ENCODE measurements around the gene HNRNPA2B1. TPM values are rescaled to one million over a fixed set of nuclear protein-coding genes. Genes with fewer than 3 reads are reported as not detected.

The HNRNPA2B1 gene
- total and polyA plus RNA-seq, 2 of the 8 experiments (the other 6 are each of a cell fraction or from before 2014, with no cell fraction given): 276 to 1,255 TPM

GRCh38 chr7:26250239-26250638 is 49.7 kb upstream of the HNRNPA2B1 start:
- 94% methylated on average over 12 of the region's 12 CpGs; no CpG with 5 or more reads in 1 of the 2 experiments for WGBS, 2 experiments (ENCODE audit: extremely low coverage in 1 of 2, insufficient coverage in 1 of 2, insufficient read length in 1 of 2, insufficient replicate concordance in 2 of 2, low coverage in 1 of 2, low lambda C conversion rate in 2 of 2, missing lambda C conversion rate in 1 of 2)
- POLR2A ChIA-PET (ENCODE audit: partially characterized antibody): interaction anchor here (1.4 kb wide), 1 partner anchor 55 kb away, joined by 3 read pairs; no protein-coding TSS in a partner anchor
- Histone ChIP-seq H3K9ac (replicated peaks in 1 of 4; ENCODE audit: extremely low read depth in 1 of 4, low read depth in 3 of 4, low read length in 3 of 4) (no peak overlapping the region), H2BK12ac (ENCODE audit: low read depth, low read length) (no peak overlapping the region), H3K4ac (replicated peaks; ENCODE audit: insufficient read length, low read depth, low read length) (no peak overlapping the region), H3K79me2 (ENCODE audit: control insufficient read depth in 1 of 2, insufficient read depth in 2 of 2, low read length in 2 of 2) (no peaks in the 10 kb centered on the region), H3K9me3 (ENCODE audit: insufficient read depth in 2 of 2, low read depth in 1 of 2, low read length in 1 of 2) (no peaks in the 10 kb centered on the region), H3K18ac (ENCODE audit: extremely low read depth, low read length) (no peak overlapping the region; the same call in 1 of the 2 replicates), H2AK5ac (ENCODE audit: low read depth, low read length) (no peak overlapping the region), H3K4me3 (ENCODE audit: extremely low read depth in 1 of 4, insufficient read depth in 2 of 4, low read depth in 3 of 4, low read length in 4 of 4) (no peak overlapping the region), H4K8ac (ENCODE audit: extremely low read depth, insufficient read depth, low read length) (no peak overlapping the region), H2BK120ac (replicated peaks; ENCODE audit: low read depth, low read length) (no peak overlapping the region), H4K5ac (ENCODE audit: insufficient read length, low read depth, low read length) (no peak overlapping the region), H3K4me1 (replicated peaks in 1 of 4; ENCODE audit: control insufficient read depth in 3 of 4, insufficient read depth in 4 of 4, low read length in 3 of 4) (no peaks in the 10 kb centered on the region), H3K56ac (replicated peaks; ENCODE audit: insufficient read length, low read depth, low read length) (no peak overlapping the region), H3K23ac (ENCODE audit: insufficient read length) (no peak overlapping the region), H2BK20ac (ENCODE audit: low read length) (no peak overlapping the region), H3K4me2 (ENCODE audit: insufficient read depth in 1 of 2, low read depth in 2 of 2, low read length in 2 of 2) (no peak overlapping the region), H3K79me1 (ENCODE audit: low read depth, low read length) (no peaks in the 10 kb centered on the region), H3K14ac (ENCODE audit: insufficient read length) (no peak overlapping the region), H2BK5ac (ENCODE audit: low read depth, low read length) (no peak overlapping the region), H3K23me2 (ENCODE audit: low read depth, low read length) (no peaks in the 10 kb centered on the region), H4K20me1 (replicated peaks in 1 of 2; ENCODE audit: control insufficient read depth in 1 of 2, insufficient read depth in 2 of 2, low read length in 2 of 2) (no peaks in the 10 kb centered on the region), H2AFZ (ENCODE audit: low read length) (peak overlapping the region; percentile 88), H2BK15ac (ENCODE audit: low read length) (no peak overlapping the region), H3K27me3 (replicated peaks in 1 of 4; ENCODE audit: control insufficient read depth in 3 of 4, extremely low read depth in 1 of 4, insufficient read depth in 3 of 4, low read length in 3 of 4) (no peaks in the 10 kb centered on the region), H3K27ac (ENCODE audit: low read depth, low read length) (no peak overlapping the region), H4K91ac (replicated peaks; ENCODE audit: insufficient read length, low read length) (no peak overlapping the region), H3K36me3 (ENCODE audit: control insufficient read depth in 2 of 4, insufficient read depth in 4 of 4, low read length in 3 of 4) (no peaks in the 10 kb centered on the region)
- CTCF ChIA-PET (ENCODE audit: partially characterized antibody): interaction anchor here (1.1 kb wide), 1 partner anchor 15 kb away, joined by 3 read pairs; no protein-coding TSS in a partner anchor
- FAIRE-seq: no peak
- no peak for DNase-seq (ENCODE audit: low read depth in 1 of 2, low spot score in 2 of 2)
- TF ChIP-seq KDM5A (IDR thresholded peaks at IDR 0.05; ENCODE audit: low read length) (no peak), PHF8 (conservative IDR thresholded peaks at IDR 0.05; ENCODE audit: low read depth, low read length) (no peak), BCL11A (IDR thresholded peaks at IDR 0.05; ENCODE audit: low read depth in 2 of 2, low read length in 2 of 2) (no peak), CREB1 (IDR thresholded peaks at IDR 0.05) (no peak), CEBPB (IDR thresholded peaks at IDR 0.05; ENCODE audit: low read depth, low read length) (no peak), RFX5 (IDR thresholded peaks at IDR 0.05; ENCODE audit: borderline replicate concordance, low read depth, low read length) (no peak), EGR1 (IDR thresholded peaks at IDR 0.05; ENCODE audit: borderline replicate concordance, low read depth, low read length) (no peak), RAD21 (IDR thresholded peaks at IDR 0.05 in 1 of 2, conservative IDR thresholded peaks at IDR 0.05 in 1 of 2; ENCODE audit: low read depth in 2 of 2, low read length in 2 of 2) (no peak), SIX5 (IDR thresholded peaks at IDR 0.05; ENCODE audit: low read depth, low read length) (no peak)
- TF ChIP-seq, protein P1, sequence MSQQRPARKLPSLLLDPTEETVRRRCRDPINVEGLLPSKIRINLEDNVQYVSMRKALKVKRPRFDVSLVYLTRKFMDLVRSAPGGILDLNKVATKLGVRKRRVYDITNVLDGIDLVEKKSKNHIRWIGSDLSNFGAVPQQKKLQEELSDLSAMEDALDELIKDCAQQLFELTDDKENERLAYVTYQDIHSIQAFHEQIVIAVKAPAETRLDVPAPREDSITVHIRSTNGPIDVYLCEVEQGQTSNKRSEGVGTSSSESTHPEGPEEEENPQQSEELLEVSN (IDR thresholded peaks at IDR 0.05): no peak

Data from H1 (cell line).